IgD-negative memory B cell (primary cell): ENCODE results near the gene GNLY. TPM values are rescaled to one million over a fixed set of nuclear protein-coding genes. Genes with fewer than 3 reads are reported as not detected.

Experiments
- H3K27ac Mint-ChIP-seq, 3 donors: one replicate each; pipeline ENCODE4 v1.8.0; 2020 to 2022; ENCODE audit warnings: mild to moderate bottlenecking in 3 of 3, mixed read lengths in 3 of 3, moderate library complexity in 1 of 3
- H3K27me3 Mint-ChIP-seq: one replicate; pipeline ENCODE4 v1.8.0; 2021; ENCODE audit warnings: mixed read lengths
- H3K36me3 Mint-ChIP-seq: one replicate; pipeline ENCODE4 v1.8.0; 2020; ENCODE audit warnings: mild to moderate bottlenecking, mixed read lengths
- H3K4me1 Mint-ChIP-seq, 3 donors: one replicate each; pipeline ENCODE4 v1.8.0; 2020 to 2022; ENCODE audit warnings: mixed read lengths in 3 of 3, mild to moderate bottlenecking in 1 of 3
- H3K4me3 Mint-ChIP-seq, 4 donors: one replicate each; pipeline ENCODE4 v1.8.0; 2020 to 2022; ENCODE audit warnings: mild to moderate bottlenecking in 4 of 4, mixed read lengths in 4 of 4, moderate library complexity in 3 of 4
- H3K9me3 Mint-ChIP-seq, 3 donors: one replicate each; pipeline ENCODE4 v1.8.0; 2020 to 2021; ENCODE audit warnings: mixed read lengths in 3 of 3, mild to moderate bottlenecking in 1 of 3
- polyA plus RNA-seq: library from polyadenylated mRNA; unstranded; fragments of 300-500 nt; fragmentation: Illumina TruSeq; gene quantifications from one replicate; pipeline ENCODE4 v1.2.3, GENCODE V29; 2021

Gene GNLY
- polyA plus RNA-seq, 1 donor from 2014 or later, result 64.8 TPM

DNA sequence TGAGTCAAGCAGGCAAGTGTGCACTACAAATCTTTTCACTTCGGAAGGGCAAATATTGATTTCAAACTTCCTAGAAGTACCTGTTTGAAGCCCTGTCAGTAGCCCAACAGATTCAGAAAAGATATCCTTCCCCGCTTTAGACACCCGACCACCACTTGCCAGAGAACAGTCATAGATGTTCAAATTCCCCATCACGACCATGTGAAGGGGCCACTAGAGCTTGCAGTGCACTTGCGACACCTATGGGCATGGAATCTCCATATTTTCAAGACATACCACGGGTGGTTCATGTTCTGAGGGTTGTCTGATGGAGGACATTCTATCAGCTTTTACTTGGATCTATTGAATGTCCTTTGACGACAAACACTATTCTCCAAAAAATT, 23.8 kb downstream of the GNLY start:
- Mint-ChIP-seq H3K36me3 (peaks cover 2% of the 10 kb centered on the region), H3K27me3 (peaks cover 10% of the 10 kb centered on the region), H3K9me3 (peaks cover 0 to 5% (median 0%) of the 10 kb centered on the region in 3 donors), H3K4me3 (no peak overlapping the region), H3K4me1 (no peaks in the 10 kb centered on the region), H3K27ac (no peak overlapping the region)

DNA sequence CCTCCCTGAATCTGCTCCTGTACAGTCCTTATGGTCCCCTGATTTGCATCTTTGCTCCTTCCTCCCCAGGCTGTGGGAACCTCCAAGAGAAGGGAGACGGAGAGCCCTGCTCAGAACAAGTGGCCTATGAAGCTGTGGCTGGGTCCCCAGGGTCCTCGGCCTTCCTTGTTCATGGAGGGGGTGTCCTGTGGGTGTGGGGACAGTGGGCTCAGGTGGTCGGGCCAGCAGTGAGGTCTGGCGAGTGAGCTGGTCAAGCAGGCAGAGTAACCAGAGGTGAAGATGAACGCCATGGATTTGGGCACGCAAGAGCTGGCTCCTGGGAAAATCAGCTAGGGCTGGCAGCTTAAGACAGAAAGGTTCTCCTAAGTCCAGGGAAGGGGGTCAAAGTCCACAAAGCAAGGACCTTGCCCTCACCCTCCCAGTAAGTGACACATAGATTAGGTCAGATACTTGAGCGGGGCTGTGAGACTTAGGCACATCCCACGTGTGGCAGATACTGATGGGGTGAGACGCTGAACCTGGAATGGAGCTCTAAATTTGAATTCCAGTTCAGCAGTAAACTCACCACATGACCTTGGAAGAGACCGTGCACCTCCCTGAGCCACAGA, 24.8 kb downstream of the GNLY start:
- Mint-ChIP-seq H3K9me3 (peaks cover 0 to 5% (median 0%) of the 10 kb centered on the region in 3 donors), H3K27me3 (peaks cover 10% of the 10 kb centered on the region), H3K27ac (no peak overlapping the region), H3K4me3 (no peak overlapping the region), H3K36me3 (peaks cover 2% of the 10 kb centered on the region), H3K4me1 (no peaks in the 10 kb centered on the region)

DNA sequence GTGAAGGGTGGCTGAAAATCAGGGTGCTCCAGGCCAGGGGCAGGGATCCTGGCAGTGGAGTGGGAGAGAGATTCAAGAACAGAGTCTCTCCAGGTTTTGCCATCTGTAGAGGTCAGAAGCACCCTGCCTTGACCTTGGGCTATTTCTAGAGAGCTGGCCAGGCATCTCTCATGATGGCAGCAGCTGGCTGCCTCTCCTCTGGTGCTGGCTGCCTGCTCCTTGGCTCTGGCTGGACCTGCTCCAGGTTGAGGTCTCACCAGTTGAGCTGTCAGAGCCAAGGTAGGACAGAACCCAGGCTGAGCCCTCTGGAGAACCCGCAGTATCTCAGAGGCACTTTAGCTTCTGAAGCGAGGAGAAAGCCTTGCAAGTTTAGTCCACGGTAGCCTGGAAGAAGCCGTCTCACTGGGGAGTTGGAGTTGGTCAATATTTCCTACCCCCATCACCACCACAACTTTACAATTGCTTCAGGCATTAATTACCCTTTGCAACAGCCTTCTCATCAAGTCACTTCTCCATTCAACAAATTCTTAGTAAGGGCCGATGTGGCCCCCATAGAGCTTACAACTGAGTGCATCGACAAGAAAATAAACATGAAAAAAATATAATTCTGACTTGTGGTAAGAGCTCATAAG, 25.6 kb downstream of the GNLY start:
- Mint-ChIP-seq H3K27ac (peak overlapping the region in 1 of 3 donors; percentile 41), H3K4me3 (no peak overlapping the region), H3K9me3 (peaks cover 0 to 5% (median 0%) of the 10 kb centered on the region in 3 donors), H3K36me3 (peaks cover 2% of the 10 kb centered on the region), H3K27me3 (peaks cover 7% of the 10 kb centered on the region), H3K4me1 (no peaks in the 10 kb centered on the region)

DNA sequence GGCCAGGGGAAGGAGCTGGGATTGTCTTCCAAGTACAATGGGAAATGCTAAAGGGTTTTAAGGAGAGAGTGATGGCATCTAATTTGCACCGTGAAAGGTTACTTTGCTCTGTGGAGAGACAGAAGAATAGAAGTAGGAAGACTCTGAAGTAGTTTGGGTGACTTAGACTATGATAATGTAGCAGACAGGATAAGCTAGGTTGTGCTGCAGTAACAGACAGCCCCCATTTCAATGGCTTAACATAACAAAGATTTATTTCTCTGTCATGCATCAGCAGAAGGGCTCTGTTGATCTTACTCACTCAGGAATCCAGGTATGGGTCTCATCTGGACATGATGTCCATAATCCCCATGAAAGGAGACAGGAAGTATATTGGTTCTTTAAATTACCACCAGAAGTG, 26.4 kb downstream of the GNLY start:
- no peak overlapping the region for H3K27ac Mint-ChIP-seq
- H3K27me3 Mint-ChIP-seq, result peaks cover 6% of the 10 kb centered on the region
- no peak overlapping the region for H3K4me3 Mint-ChIP-seq

DNA sequence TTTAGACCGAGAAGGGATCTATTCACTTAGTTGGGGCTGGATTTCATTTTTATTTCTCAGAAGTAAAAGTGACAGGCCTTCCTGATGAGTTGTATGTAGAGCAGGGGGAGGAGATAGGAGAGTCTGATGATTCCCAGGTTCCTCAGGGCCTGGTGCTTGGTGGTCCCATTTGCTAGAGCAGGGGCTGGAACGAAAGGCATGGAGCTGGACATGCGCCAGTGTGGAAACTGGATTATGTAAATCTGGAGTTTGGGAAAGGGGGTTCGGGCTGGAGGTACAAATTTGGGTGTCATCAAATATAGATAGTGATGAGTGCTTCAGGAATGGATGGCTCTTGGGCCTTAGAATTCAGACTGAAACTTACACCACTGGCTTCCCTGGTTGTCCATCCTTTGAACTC, 27.5 kb downstream of the GNLY start:
- H3K36me3 Mint-ChIP-seq, result peaks cover 2% of the 10 kb centered on the region
- H3K4me1 Mint-ChIP-seq, result no peaks in the 10 kb centered on the region
- H3K9me3 Mint-ChIP-seq, result peaks cover 0 to 5% (median 0%) of the 10 kb centered on the region in 3 donors
- no peak overlapping the region for H3K4me3 Mint-ChIP-seq
- H3K27me3 Mint-ChIP-seq, result peaks cover 7% of the 10 kb centered on the region
- no peak overlapping the region for H3K27ac Mint-ChIP-seq

More for the DNA sequence above, 26.4 kb downstream of the GNLY start:
- Mint-ChIP-seq H3K4me1 (no peaks in the 10 kb centered on the region), H3K9me3 (peaks cover 0 to 5% (median 0%) of the 10 kb centered on the region in 3 donors), H3K36me3 (peaks cover 2% of the 10 kb centered on the region)

DNA sequence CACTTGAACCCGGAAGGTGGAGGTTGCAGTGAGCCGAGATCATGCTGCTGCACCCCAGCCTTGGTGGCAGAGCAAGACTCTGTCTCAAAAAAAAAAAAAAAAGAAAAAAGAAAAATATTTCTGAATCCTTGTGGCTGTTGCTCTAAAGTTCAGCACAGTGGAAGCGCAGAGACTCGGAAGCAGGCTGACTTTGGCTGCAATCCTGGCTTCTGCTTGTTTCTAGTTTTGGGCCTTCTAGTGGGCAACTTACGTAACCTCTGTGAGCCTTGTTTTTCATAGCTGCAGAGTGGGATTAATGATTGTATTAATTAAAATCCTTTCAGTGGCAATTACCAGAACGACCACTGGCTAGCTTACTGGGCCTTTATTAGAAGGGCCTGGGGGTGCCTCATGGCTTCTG, 28.4 kb downstream of the GNLY start:
- no peak overlapping the region for H3K27ac Mint-ChIP-seq
- H3K9me3 Mint-ChIP-seq, result peaks cover 0 to 5% (median 0%) of the 10 kb centered on the region in 3 donors
- H3K4me3 Mint-ChIP-seq, result no peak overlapping the region
- H3K36me3 Mint-ChIP-seq, result peaks cover 2% of the 10 kb centered on the region
- H3K27me3 Mint-ChIP-seq, result peaks cover 3% of the 10 kb centered on the region
- H3K4me1 Mint-ChIP-seq, result no peaks in the 10 kb centered on the region

DNA sequence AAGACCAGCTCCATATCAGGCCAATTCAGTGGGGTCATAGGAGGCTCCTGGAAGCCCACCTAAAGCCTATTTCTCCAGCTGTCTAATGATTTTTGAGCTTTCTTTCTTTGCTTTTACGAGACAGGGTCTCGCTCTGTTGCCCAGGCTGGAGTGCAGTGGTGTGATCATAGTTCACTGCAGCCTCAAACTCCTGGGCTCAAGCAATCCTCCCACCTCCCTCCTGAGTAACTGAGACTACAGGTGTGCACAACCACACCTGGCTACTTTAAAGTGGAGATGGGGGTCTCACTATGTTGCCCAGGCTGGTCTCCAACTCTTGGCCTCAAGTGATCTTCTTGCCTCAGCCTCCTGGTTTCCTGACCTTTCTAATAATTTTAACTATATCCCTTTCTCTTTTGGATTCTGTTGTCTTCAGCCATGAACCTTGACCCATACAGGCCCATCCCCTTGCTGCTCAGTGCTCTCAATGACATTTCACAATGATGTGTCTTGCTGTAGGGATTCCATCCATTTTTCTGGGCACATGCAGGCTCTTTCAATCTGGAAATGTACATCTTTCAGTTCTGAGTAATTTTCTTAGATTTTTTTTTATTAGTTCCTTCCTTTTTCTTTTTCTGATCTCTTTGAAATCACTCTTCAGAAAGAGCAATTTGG, 29.7 kb downstream of the GNLY start:
- no peak overlapping the region for H3K4me3 Mint-ChIP-seq
- peaks cover 9% of the 10 kb centered on the region for H3K27me3 Mint-ChIP-seq
- no peak overlapping the region for H3K27ac Mint-ChIP-seq

DNA sequence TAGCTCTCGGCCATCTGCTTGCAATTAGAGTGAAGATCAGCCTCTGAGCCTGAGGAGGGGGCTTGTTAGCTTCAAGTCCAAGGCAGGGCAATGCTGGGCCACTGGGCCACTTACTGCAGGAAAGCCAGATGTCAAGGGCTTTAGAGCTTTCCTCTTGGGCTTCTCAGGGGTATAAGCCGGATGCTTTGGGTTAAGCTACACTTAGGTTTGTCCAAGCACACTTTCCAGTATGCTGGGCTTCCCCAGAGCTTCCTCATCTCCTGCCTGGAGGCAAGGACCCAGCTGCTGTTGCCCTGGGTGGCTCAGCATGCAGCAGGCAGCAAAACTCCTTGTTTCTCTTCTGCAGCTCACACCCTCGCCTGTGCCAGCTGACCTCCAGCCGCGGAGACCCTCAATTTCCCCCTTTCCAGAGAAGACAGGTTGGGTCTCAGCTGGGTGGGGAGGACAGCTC, 30.6 kb downstream of the GNLY start:
- Mint-ChIP-seq H3K27ac (no peak overlapping the region), H3K9me3 (peaks cover 0 to 5% (median 0%) of the 10 kb centered on the region in 3 donors), H3K4me3 (no peak overlapping the region), H3K36me3 (peaks cover 2% of the 10 kb centered on the region), H3K4me1 (no peaks in the 10 kb centered on the region), H3K27me3 (peaks cover 14% of the 10 kb centered on the region)

More for the DNA sequence above, 29.7 kb downstream of the GNLY start:
- peaks cover 0 to 5% (median 0%) of the 10 kb centered on the region in 3 donors for H3K9me3 Mint-ChIP-seq
- H3K36me3 Mint-ChIP-seq, result peaks cover 2% of the 10 kb centered on the region
- H3K4me1 Mint-ChIP-seq, result no peaks in the 10 kb centered on the region

DNA sequence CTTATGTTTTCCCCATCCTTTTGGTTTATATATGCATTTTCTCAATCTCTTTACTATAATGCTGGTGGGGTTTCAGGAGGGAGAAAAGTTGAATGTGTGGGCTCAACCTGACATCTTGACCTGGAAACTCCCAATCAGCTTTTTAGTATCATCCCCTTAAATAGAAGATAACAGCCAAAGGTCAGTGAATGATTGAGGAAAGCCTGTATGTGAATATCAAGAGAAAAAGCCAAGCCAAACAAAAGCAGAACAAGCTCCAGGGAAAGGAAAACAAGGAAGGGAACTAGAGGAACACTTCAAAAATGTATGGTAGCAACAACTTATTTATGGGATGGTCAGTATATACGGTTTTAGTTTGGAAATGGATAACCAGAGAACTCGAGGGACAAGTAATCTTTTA, 31.3 kb downstream of the GNLY start:
- H3K27me3 Mint-ChIP-seq, result peaks cover 14% of the 10 kb centered on the region
- H3K9me3 Mint-ChIP-seq, result peaks cover 0 to under 1% (median 0%) of the 10 kb centered on the region in 3 donors
- no peaks in the 10 kb centered on the region for H3K4me1 Mint-ChIP-seq
- H3K27ac Mint-ChIP-seq, result no peak overlapping the region
- H3K36me3 Mint-ChIP-seq, result peaks cover under 1% of the 10 kb centered on the region
- H3K4me3 Mint-ChIP-seq, result no peak overlapping the region

DNA sequence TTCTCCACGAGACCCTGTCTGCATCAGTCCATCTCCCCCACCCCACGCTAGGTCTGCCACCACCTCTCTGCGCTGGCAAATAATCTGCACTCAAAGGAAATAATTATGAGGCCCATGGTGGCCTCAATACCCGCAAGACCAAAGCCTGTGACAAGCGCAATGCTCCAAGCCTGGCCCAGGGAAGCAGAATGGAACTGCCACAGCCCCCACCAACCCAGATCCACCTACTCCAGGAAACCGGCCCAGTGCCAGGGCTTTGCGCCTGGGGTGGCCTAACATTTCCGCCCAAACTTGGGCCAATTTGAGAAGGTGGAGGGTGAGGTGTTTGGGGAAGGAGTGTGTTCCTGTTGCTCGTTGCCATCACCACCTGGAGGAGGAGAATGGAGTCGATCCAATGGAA, 33.6 kb downstream of the GNLY start:
- peaks cover 14% of the 10 kb centered on the region for H3K27me3 Mint-ChIP-seq
- no peaks in the 10 kb centered on the region for H3K4me1 Mint-ChIP-seq
- H3K36me3 Mint-ChIP-seq, result no peaks in the 10 kb centered on the region
- H3K27ac Mint-ChIP-seq, result no peak overlapping the region
- H3K4me3 Mint-ChIP-seq, result no peak overlapping the region
- H3K9me3 Mint-ChIP-seq, result no peaks in the 10 kb centered on the region

DNA sequence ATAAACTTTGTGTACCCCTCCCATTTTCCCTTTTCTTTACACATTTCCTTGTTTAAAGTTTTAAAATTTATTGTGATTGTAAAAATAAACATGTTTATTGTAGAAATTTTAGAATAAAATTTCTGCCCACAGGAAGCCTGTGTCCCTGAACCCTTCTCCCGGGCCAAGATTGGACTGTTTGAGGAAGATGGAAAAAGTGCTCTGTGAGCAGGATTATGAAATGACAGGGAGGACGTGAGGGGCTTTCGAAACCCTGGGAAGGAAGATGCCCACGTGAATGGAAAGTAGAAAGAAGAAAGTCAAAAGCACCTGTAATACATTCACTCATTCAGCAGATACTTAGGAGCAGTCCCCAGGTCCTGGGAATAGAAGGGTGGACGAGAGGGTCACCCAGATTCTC, 34.2 kb downstream of the GNLY start:
- no peak overlapping the region for H3K27ac Mint-ChIP-seq
- no peaks in the 10 kb centered on the region for H3K4me1 Mint-ChIP-seq
- no peaks in the 10 kb centered on the region for H3K9me3 Mint-ChIP-seq
- no peak overlapping the region for H3K4me3 Mint-ChIP-seq
- peaks cover 14% of the 10 kb centered on the region for H3K27me3 Mint-ChIP-seq
- no peaks in the 10 kb centered on the region for H3K36me3 Mint-ChIP-seq

DNA sequence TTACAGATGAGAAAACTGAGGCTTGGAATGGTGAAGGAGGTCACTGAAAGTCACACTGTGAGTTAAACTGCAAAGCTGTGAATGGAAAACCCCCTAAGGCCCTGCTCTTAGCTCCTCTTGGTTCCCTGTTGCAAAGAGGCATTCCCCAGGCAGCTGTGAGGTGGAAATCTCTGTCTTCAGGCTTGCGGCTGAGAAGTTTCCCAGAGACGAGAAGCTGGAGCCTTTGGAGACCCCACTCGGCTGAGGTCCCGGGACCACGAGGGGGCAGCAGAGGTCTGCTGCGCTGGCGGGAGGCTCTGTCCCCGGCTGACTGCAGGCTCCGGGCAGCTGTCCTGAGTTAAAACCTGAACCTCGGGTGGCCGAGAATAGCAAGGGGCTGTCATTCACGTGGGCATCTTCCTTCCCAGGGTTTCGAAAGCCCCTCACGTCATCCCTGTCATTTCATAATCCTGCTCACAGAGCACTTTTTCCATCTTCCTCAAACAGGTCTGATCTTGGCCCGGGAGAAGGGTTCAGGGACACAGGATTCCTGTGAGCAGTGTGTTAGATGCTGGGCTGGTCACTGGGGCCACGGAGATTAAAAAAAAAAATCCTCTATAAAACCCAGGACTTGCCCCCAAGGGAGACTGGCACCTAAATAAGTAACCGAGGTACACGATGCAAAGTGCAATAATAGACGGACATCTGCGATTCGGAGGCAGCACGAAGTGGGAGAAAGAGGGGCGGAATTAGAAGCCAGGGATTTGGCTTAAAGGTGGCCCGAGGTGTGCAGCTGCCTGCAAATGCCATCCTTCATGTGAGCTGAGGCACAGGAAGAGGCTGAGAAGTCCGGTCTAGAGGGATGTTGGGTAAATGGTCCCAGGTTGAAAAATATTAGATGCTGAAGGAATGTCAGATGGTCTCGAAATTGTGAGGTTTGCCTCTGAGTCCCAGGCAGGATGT, 35.0 kb downstream of the GNLY start:
- H3K27ac Mint-ChIP-seq, result no peak overlapping the region
- peak overlapping the region in 1 of 4 donors; percentile 27 for H3K4me3 Mint-ChIP-seq
- no peaks in the 10 kb centered on the region for H3K4me1 Mint-ChIP-seq
- peaks cover 14% of the 10 kb centered on the region for H3K27me3 Mint-ChIP-seq
- H3K36me3 Mint-ChIP-seq, result no peaks in the 10 kb centered on the region
- H3K9me3 Mint-ChIP-seq, result no peaks in the 10 kb centered on the region

DNA sequence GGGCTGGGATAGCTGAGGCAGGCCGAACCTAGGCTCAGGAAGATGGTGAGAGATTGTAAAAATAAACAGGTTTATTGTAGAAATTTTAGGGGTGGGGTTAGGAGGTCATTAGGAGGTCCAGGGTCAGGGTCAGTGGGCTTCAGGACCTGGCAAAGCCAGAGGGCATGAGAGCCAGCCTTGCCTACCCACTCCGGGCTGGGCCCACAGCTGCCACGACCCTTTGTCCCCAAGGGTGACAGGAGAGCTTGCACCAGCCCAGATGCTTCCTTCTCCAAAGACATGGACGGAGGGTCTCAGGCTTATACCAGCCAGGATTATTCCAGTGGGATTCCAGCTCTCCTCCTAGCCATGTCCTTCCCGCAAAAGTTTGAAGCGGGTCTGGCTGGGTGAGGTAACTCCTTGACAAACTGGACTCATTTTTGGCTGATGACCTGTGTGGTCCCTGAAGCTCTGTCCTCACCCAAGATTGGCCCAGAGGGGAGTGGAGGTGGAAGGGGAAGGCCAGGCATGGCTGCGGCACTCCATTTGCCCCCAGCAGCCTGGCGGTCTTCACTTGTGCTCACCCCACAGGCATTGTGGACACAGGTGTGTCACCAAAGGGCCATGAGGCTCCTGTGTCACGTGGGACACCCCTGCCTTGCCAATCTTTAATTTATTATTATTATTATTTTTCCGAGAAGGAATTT, 35.8 kb downstream of the GNLY start:
- H3K9me3 Mint-ChIP-seq, result no peaks in the 10 kb centered on the region
- H3K27me3 Mint-ChIP-seq, result peaks cover 17% of the 10 kb centered on the region
- no peaks in the 10 kb centered on the region for H3K36me3 Mint-ChIP-seq
- H3K4me1 Mint-ChIP-seq, result no peaks in the 10 kb centered on the region
- H3K27ac Mint-ChIP-seq, result no peak overlapping the region
- H3K4me3 Mint-ChIP-seq, result no peak overlapping the region

DNA sequence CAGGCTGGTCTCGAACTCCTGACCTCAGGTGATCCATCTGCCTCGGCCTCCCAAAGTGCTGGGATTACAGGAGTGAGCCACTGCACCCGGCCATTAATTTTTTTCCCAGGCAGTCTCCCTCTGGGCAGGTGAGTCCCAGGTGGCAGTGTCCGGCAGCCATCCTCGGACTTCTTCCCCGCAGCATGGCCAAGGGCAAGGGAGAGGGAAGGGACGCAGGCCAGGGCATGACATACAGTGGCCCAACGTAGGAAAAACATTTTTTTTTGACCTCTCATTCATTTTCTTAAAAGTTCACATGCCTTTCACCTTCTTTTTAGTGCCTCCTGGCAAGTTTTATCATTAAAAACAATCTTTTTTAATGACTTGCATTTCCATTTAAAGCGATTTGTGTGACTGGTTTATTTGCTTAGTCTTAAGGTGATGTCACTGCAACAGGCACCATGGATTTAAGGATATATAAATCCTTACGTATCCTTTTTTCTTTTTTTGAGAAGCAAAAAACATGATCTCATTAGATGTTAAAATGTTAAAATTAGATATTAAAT, 36.6 kb downstream of the GNLY start:
- Mint-ChIP-seq H3K27me3 (peaks cover 21% of the 10 kb centered on the region), H3K36me3 (no peaks in the 10 kb centered on the region), H3K9me3 (no peaks in the 10 kb centered on the region), H3K4me3 (no peak overlapping the region), H3K27ac (no peak overlapping the region), H3K4me1 (no peaks in the 10 kb centered on the region)
